Measurements from ENCODE around the gene ATP10B. TPM values are rescaled to one million over a fixed set of nuclear protein-coding genes. Genes with fewer than 3 reads are reported as not detected.

The ATP10B gene
- total RNA-seq, 2 experiments from 2014 or later: not detected

DNA sequence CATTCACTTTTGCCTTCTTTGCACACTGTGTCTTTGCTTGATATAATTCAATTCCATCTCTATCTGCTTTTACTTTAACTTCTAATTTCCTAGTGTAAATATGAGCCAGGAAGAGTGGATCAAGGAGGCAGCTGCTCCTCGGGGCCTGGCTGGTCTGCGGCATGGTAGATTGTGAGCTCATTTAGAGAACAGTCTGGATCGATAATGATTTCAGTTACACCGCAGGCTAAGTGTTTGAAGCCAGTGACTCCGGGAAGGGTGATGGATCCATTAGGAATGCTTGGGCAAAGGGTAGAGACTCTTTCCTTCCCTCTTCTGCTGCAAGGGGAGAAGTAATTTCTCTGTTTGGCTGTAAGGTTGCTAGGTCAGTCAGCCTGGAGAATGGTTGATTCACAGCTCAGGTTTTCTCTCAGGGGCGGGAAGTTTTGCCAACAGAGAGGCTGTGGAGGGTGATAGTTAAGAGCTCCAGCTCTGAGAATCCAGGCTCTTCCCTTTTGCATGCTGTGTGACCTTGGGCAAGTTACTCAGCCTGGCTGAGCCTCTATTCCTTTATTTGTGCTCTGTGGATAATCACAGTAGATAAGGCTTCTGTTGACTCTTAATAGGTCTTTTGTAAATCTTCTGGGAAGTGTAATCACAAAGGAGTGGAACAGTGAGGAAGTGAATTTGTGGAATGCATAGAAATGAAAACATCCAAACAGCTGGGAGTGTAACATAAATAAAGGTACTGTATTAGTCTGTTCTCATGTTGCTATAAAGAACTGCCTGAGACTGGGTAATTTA is 331.2 kb downstream of the ATP10B start:
- no peaks in the 10 kb centered on the region for H3K9me2 ChIP-seq (ENCODE audit: insufficient read depth, low read length)
- ChIA-PET POLR2A (interaction anchor here (0.7 to 1.0 kb wide), 2 partner anchors 32 to 127 kb away, joined by 3 read pairs; no protein-coding TSS in a partner anchor), CTCF (ENCODE audit: unreplicated experiment) (no interaction called here)
- BruUV-seq (replicated peaks): no TSS peak
- no peaks in the 10 kb centered on the region for H3K79me2 ChIP-seq (ENCODE audit: insufficient read depth, low read depth, low read length)
- TF ChIP-seq EZH2phosphoT487 (IDR thresholded peaks at IDR 0.05; ENCODE audit: borderline replicate concordance, low read depth, low read length) (no peak), CTCF (conservative IDR thresholded peaks at IDR 0.05; ENCODE audit: low read length) (no peak)
- no peak overlapping the region for H2AFZ ChIP-seq (ENCODE audit: low read length)
- intact Hi-C loops (cut with micrococcal nuclease; ENCODE audit: unreplicated experiment): no loop called here
- DNase-seq (ENCODE audit: low spot score): no peak
- no peak overlapping the region for H3K27ac ChIP-seq (ENCODE audit: low read depth, low read length, poor library complexity, severe bottlenecking)
- no peaks in the 10 kb centered on the region for H3K36me3 ChIP-seq (ENCODE audit: insufficient read depth, low read length)
- H3K4me3 ChIP-seq (ENCODE audit: low read depth, low read length, poor library complexity, severe bottlenecking): no peak overlapping the region
- H3K4me1 ChIP-seq (ENCODE audit: insufficient read depth, low read length, poor library complexity, severe bottlenecking): no peaks in the 10 kb centered on the region
- H3K9me3 ChIP-seq (ENCODE audit: low read length): no peaks in the 10 kb centered on the region
- H3K4me2 ChIP-seq (ENCODE audit: low read length): no peak overlapping the region
- no peaks in the 10 kb centered on the region for H4K20me1 ChIP-seq (ENCODE audit: insufficient read depth, low read length)

GRCh38 chr5:160516696-160517530 is 335.1 kb downstream of the ATP10B start:
- no peak for TF ChIP-seq CTCF (conservative IDR thresholded peaks at IDR 0.05; ENCODE audit: low read length)
- TF ChIP-seq EZH2phosphoT487 (IDR thresholded peaks at IDR 0.05; ENCODE audit: borderline replicate concordance, low read depth, low read length): no peak
- no peaks in the 10 kb centered on the region for H3K79me2 ChIP-seq (ENCODE audit: insufficient read depth, low read depth, low read length)
- no peaks in the 10 kb centered on the region for H3K36me3 ChIP-seq (ENCODE audit: insufficient read depth, low read length)
- H4K20me1 ChIP-seq (ENCODE audit: insufficient read depth, low read length): no peaks in the 10 kb centered on the region
- no peaks in the 10 kb centered on the region for H3K4me1 ChIP-seq (ENCODE audit: insufficient read depth, low read length, poor library complexity, severe bottlenecking)
- H2AFZ ChIP-seq (ENCODE audit: low read length): no peak overlapping the region
- no peak for DNase-seq (ENCODE audit: low spot score)
- no peak overlapping the region for H3K27ac ChIP-seq (ENCODE audit: low read depth, low read length, poor library complexity, severe bottlenecking)
- no peaks in the 10 kb centered on the region for H3K9me3 ChIP-seq (ENCODE audit: low read length)
- no TSS peak for BruUV-seq (replicated peaks)
- POLR2A ChIA-PET: no interaction called here
- no peaks in the 10 kb centered on the region for H3K9me2 ChIP-seq (ENCODE audit: insufficient read depth, low read length)
- no peak overlapping the region for H3K4me3 ChIP-seq (ENCODE audit: low read depth, low read length, poor library complexity, severe bottlenecking)
- CTCF ChIA-PET (ENCODE audit: unreplicated experiment): no interaction called here
- H3K4me2 ChIP-seq (ENCODE audit: low read length): no peak overlapping the region
- intact Hi-C loops (cut with micrococcal nuclease; ENCODE audit: unreplicated experiment): no loop called here
